CD4-positive, alpha-beta T cell treated with Interleukin-6 at 100 ng/mL for 8 hours (primary cell): ENCODE data around the gene SEMA3A.
"Not testable (repeated sequence)": the region's sequence is repeated elsewhere in the genome, so short reads cannot be mapped to it uniquely, and the experiment has no call there.

Source experiments
- DNase-seq: peaks from one replicate; pipeline ENCODE4 v3.0.0-alpha.2; 2020; ENCODE audit warnings: mixed read lengths, low spot score

SEMA3A gene

GRCh38 chr7:84194484-84195271, at the start of gene SEMA3A:
Gene SEMA3A (minus strand): TSS chr7:84194789. CDS start chr7:84194586, 203 bp downstream.
- DNase-seq: no peak

GRCh38 chr7:84243037-84243436, 48.4 kb upstream of the SEMA3A start:
- not testable (repeated sequence) for DNase-seq

DNA sequence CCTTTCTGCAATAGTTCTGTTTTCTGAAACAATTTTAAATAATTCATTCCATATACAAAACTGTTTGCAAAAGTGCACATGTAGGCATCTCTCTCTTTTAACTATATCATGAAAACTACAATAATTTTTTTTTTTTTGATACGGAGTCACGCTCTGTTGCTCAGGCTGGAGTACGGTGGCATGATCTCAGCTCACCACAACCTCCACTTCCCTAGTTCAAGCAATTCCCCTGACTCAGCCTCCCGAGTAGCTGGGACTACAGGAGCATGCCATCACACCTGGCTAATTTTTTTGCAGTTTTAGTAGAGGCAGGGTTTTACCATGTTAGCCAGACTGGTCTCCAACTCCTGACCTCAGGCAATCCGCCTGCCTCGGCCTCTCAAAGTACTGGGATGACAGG, 44.0 kb upstream of the SEMA3A start:
- DNase-seq: no peak

DNA sequence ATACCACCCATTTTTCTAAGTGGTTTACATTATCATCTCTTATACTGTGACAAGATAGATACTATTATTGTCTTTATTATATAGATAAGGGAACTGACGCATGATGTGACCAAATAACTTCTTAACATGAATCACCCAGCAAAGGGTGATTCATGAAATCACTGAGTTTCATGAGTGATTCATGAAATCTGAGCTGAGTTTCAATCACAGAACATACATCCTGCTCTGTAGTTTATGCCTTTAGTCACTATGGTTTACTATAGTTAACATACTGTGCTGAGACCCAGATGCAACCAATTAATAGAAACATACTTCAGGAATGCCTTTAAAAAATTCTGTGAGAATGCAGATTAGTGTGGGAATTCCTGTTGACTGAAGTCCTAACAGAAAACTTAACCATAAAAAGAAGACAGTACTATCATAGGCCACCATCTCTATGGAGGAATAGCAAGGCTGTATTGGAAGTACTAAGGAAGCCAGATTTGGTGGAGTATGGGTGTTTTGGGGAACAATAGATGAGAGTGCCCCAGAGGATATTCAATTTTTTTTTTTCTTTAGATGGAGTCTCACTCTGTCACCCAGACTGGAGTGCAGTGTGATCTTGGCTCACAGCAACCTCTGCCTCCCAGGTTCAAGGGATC, 43.1 kb upstream of the SEMA3A start:
- no peak for DNase-seq

- no peak for DNase-seq
Observed at GRCh38 chr7:84236398-84236797, 41.8 kb upstream of the SEMA3A start.

- no peak for DNase-seq
Observed at GRCh38 chr7:84232646-84233045, 38.1 kb upstream of the SEMA3A start.

DNA sequence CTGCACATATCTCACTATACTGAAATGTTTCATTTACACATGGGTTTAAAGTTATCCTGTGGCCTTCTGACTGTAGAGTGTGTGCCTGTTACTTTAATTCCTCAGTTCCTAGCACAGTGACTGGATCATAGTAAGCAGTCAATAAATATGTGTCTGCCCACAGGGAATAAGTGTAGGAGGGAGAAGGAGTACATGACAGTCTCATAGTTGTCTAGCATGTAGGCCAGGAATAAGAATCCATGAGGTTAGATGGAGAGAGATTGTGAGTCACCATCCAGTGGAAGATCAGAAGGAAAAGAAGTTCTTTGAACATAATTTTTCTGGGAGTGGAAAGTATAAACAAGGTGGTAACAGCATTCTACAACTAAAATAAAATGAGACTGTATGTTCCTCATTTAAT, 36.6 kb upstream of the SEMA3A start:
- no peak for DNase-seq

DNA sequence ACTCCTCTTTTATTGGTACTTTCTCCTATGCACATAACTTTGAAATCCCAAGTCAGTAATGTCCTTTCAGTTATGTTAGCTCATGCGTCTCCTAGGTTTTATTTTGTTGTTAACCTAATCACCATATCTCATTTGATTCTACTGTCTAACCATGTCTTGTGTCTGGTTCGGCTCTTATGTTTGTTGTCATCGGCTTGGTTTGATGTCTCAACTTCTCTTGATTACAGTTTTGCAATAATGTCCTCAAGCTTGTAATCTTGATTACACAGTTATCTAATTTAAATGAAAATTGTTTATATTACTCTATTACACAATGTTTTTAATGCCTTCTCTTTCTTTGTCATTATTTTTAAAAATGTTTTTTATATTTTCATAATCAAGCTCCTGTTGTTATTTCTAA, 35.9 kb upstream of the SEMA3A start:
- DNase-seq: no peak

- DNase-seq: no peak
Observed at GRCh38 chr7:84228526-84228925, 33.9 kb upstream of the SEMA3A start.

GRCh38 chr7:84226759-84227158, 32.2 kb upstream of the SEMA3A start:
- no peak for DNase-seq

DNA sequence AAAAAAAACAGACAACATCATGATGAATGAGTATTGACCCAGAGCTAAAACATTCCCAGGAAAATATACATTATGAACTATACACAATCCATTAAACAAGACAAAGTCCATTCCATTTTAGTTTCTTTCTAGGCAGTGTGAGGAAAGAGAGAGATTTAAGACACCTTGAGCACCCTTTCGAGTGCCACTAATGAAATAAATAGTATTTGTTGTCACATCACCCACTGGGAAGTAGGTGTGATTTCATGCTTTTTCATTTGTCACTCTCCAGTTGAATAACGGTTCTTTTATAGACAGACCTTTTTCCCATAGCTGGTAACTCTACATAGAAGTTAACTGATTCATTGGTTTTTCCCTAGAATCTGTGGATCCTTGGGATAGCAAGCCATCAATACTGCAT, 29.9 kb upstream of the SEMA3A start:
- no peak for DNase-seq

GRCh38 chr7:84219310-84219709, 24.7 kb upstream of the SEMA3A start:
- no peak for DNase-seq

- no peak for DNase-seq
Observed at GRCh38 chr7:84218681-84219080, 24.1 kb upstream of the SEMA3A start.

DNA sequence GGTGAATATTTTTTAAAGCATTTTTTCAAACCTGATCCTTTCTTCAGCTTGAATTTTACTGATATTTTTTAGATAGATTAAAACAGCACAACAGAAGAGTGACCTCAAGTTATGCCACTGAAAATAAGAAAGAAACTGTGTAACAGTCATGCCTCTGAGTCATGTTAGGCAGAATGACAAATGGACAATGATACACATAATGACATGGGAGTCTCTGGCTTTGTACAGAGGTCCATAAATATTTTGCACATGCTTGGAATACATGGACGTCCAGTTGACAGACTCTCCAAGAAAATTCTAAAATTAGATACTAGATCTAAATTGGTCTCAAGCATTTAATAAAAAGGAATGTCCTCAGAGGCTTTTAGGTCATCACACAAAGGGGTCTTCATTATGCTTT, 21.9 kb upstream of the SEMA3A start:
- DNase-seq: no peak

DNA sequence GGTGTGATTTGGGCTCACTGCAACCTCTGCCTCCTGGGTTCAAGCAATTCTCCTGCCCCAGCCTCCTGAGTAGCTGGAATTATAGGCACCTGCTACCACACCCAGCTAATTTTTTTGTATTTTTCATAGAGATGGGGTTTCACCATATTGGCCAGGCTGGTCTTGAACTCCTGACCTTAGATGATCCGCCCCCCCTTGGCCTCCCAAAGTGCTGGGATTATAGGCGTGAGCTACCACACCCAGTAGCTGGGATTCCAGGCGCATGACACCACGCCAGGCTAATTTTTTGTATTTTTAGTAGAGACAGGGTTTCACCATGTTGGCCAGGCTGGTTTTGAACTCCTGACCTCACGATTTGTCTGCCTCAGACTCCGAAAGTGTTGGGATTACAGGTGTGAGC, 20.2 kb upstream of the SEMA3A start:
- DNase-seq: not testable (repeated sequence)

DNA sequence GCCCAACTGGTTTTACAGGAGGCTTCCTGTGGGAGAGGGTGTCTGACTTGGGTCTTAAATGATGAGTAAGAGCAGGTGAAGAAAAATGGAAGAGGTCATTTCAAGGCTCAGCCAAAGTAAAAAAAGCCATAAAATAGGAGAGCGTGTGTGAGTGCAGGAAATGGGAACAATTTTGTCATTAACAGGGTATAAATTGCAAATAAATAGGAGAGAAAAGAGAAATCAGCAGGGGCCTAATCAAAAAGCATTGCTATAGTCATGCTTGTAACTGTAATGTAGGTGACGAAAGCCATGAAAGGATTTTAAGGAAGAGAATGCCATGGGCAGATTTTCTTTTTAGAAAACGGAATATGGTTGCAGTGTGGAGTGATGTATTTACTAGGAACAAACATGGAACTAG, 15.7 kb upstream of the SEMA3A start:
- DNase-seq: no peak

GRCh38 chr7:84209006-84209405, 14.4 kb upstream of the SEMA3A start:
- DNase-seq: no peak

DNA sequence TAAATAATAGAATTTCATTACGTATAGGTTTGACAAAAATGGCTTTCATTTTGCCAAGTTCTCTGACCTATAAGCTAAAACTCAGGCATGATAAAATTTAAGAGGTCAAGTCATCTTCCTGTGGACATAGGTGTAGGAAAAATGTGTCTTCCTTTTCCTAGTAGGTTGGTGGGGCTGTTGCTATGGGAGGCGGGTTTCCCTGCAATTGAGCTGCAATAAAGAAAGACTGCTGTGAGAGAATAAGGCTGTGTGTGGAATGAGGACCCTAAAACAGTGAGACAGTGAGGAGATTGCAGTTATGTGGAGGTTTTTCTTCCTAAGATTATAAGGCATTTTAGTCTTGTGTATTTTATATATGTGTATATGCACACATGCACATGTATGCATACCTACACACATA, 13.0 kb upstream of the SEMA3A start:
- no peak for DNase-seq

DNA sequence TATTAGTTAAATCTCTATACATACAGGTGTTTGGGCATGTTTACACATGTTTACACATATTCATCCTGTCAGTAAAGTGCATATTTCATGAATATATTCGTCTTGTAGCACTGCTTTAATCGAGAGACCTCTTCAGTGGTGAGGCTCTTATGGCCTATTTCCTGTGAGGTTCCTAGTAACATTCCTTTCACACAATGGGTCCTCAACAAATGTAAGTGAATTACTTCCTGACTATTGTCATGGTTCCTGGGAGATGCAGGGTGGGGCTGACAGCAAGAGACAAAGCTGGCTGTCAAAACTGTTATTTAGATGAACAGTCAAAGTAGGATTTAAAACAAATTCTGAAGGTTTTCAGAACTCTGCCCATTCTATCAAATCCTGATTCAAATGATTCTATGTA, 12.4 kb upstream of the SEMA3A start:
- DNase-seq: no peak

DNA sequence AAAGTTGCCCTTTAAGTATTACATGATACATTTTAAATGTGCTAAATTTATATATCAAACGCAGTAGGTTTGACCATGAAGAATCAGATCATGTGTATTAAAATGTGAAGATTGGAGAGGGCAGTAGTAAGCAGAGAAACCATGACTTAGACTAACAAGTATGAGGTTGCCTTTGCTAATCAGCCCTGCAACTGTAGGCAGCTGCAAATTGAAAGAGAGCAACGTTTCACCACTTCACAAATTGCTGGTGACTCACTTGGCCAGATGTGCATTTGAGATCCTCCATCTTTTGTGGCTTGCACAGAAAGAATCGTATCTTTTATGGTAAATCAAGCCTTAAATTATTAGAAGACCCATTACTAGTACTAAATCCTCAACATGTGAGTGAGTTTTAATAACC, 10.1 kb upstream of the SEMA3A start:
- DNase-seq: no peak

DNA sequence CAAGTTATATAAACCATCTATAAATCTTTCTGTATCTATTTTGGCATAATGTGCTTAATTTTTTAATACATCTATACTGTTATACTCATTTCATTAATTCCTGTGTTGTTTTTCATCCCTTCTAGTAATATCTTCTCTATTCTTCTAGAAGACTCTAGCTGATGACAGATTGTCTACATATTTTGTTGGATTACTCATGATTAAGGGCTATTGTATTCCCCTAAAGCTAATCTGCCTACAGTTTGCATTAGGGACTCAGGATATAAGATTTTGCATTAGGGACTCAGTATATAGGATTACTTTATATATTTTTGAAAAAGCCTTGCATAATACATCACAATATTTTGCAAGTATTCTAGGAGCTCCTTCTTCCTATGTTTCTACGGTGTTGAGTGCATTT, 8.3 kb upstream of the SEMA3A start:
- no peak for DNase-seq

GRCh38 chr7:84200859-84201258, 6.3 kb upstream of the SEMA3A start:
- DNase-seq: no peak

DNA sequence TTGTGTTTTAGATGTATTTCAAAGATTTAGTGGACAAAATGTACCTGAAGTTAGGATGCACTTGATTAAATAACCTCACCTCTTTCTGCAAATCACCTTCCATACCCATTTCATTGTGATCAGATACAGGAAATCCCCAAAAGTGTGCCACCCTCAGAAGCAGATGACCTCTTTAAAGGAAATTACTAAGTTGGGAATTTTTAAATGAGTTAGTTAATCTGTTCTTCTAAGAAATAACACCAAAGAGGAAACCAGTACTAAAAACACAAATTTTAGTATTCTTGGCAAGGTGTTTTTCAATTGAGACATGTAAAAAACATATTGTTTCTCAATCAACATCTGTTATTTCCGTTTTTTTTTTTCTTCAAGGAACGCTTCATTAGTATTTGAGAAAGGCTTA, 4.6 kb upstream of the SEMA3A start:
- DNase-seq: no peak

- no peak for DNase-seq
Observed at GRCh38 chr7:84196084-84196503, 1.5 kb upstream of the SEMA3A start.
